NCI-H510A treated with DMSO at 0.1 percent for 48 hours (cell line): ENCODE data around the gene KLF16.
A peak's percentile ranks its signal among the peaks of the same experiment; 100 is the strongest.

Source experiments
- DNase-seq: peaks from one replicate; lab custom pipeline; 2025; lab: John Stamatoyannopoulos, UW

KLF16 gene

DNA sequence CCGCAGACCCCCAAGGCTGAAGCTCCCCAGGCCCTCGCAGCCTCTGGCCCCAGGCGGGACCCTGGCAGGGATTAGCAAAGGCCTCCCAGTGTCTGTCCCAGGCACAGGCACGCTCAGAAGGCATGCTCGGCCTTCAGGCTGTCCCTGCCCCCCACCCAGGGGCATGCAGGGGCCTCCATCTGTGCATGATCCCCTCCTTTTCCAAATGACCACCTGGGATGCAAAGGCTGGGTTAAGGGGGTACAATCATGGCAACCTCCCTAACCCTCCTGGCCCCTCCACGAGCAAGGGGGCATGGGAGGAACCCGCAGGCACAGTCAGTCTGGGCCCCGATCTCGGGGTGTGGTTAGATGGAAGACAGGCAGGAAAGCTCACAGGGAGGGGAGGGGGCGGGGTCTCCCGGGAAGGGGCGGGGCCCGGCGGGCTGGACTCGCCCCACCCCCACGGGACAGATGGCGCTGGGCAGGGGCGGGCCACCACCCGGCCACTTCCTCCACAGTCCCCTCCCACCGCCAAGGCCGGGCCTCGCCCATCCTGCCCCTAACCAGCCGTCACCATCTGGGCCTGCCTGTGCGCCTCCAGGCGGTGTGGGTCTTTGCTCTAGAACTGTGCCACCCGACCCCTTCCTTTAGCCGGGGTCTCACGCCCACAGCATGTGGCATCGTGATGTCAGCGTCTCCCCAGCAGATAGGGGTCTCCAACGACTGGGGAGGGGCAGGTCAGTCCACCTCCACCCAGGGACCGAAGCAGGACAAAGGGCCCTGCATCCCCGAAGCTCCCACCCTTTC lies 8.1 kb downstream of the KLF16 start:
- DNase-seq, result no peak

DNA sequence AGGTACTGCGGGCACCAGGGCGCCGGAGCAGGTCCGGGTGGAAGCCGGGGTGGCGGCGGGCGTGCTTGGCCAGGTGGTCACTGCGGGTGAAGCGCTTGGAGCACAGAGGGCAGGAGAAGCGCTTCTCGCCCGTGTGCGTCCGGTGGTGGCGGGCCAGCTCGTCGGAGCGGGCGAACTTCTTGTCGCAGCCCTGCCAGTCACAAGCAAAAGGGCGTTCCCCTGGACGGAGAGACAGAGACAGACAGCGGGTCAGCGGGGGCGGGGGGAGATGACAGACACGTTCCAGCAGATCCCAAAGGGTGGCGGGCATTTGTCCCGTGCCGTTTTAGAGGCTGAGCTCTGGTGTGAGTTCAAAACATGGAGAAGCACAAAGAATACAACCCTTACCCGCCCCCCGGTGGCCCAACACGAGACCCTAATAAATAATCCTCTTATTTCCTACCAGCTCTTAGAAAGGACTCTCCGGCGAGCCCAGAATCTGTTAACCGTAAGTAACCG lies 8.8 kb downstream of the KLF16 start:
- DNase-seq, result no peak

DNA sequence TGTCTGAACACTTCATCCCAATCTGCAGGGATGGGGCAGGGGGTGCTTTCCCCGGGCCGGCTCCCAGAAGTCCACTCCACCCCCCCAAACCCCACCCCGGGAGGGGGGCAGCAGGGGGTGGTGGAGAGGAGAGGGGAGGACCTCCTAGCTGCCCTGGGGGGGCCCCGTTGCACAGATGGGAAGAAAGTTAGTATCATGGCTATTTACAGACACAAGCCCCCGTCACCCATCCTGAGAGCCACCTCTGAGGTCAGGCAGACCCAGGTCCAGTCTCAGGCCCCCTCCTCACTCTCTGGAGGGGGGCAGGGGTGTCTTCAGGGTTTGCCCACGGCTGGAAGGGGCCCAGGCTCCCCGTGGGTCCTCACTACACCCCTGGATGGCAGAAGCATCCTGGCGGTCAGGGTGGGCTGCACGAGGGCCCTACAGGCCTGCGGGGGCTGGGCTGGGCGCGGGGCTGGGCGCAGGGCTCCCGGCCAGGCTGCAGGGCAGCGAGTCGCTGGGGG lies 9.3 kb downstream of the KLF16 start:
- DNase-seq, result no peak

DNA sequence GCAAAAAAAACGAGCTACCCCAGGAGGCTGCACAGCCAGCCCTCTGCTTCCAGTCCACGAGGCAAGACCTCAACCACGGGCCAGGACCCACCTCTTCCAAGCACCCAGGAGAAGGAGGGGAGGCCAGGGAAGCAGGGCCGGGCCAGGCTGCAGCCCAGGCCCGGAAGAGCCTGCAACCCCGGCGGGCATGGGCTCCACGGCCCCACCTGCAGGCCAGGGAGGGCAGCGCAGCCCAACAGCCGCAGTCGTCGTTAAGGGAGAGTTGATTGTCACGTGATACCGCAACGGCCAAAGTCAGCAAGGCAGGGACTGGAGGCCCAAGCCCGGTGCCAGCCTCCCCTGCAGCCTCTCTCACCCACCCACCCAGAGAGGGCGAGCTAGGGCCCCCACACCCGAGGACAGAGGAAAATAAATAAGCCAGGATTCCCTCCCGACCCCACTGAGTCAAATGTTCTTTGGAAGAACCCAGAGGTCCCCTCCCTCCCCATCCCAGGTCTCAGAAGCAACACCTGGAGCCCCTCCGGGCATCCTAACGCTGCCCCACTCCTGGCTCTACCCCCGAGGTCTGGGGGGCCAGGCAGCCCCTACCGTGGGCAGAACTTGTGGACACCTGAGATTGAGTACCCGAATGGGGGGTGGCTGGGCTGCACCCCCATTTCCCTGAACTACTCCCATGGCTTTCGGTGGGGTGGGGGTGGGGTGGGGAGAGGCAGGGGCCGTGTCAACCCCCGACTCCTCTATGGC lies 9.9 kb downstream of the KLF16 start:
- peak; percentile 68 for DNase-seq

DNA sequence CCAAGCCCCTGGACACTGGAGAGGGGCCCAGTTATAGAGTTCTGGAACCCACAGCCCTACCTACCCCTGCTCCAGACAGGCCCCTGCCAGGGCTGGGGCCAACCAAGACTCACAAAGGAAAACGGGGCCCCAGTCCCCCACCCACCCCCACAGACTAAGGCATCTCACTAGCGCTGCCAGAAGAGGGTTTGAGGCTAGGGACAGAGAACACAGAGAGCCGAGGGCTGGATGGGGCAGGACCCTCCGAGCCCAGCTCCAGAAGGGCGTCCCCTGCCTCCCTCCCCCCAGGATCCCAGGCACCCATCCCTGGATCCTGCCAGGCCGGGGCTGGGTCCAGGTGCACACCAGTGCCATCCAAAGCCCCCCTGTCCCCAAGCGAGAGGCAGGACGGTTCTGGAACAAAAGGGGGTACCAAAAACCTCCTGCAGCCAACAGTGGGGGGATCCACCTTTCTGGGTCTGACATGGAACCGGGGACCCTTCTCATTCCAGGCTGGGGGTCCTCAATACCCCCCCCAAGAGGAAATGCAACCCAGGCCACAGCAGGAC lies 10.7 kb downstream of the KLF16 start:
- DNase-seq, result no peak

DNA sequence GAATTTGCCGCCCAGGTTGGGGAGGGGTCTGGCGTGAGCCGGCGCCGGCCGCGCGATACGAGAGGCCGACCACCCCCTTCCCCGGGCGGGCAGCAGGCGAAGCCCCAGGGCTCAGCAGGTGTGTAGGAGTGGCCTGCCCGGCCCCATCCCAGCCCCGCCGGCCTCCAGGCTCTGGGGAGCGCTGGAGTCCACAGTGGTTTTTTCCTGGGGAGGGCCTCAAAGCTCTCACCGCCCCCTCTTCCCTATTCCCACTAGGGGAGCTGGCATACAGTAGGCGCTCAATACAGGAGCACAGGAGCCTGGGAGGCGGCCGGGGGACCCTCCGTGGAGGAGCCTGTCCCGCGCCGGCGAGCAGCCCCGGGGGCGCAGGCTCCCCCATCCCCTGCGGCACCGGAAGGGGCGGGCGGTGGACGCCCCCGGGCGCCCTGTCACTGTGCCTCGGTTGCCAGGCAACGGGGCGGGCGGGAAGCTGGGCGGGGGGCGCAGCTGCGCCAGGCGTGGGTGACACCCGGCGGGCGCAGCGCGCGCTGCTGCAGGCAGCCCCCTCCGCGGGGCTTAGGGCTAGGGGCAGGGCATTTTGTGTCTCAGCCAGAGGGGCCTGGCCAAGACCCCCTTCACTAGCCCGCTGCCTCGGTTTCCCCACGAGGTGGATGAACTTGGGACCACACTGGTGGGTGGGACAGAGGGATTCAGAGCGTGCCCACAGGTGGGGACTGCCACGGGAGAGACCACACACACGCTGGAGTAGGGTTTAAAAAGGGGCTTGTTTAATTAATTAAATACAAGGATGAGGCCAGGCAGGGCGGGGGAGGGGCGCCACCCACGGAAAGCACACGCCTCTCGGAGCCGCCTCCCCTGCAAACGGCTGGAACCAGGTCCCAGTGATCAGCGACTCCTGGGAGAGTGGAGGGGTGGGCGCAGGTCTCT lies 11.5 kb downstream of the KLF16 start:
- DNase-seq, result no peak

DNA sequence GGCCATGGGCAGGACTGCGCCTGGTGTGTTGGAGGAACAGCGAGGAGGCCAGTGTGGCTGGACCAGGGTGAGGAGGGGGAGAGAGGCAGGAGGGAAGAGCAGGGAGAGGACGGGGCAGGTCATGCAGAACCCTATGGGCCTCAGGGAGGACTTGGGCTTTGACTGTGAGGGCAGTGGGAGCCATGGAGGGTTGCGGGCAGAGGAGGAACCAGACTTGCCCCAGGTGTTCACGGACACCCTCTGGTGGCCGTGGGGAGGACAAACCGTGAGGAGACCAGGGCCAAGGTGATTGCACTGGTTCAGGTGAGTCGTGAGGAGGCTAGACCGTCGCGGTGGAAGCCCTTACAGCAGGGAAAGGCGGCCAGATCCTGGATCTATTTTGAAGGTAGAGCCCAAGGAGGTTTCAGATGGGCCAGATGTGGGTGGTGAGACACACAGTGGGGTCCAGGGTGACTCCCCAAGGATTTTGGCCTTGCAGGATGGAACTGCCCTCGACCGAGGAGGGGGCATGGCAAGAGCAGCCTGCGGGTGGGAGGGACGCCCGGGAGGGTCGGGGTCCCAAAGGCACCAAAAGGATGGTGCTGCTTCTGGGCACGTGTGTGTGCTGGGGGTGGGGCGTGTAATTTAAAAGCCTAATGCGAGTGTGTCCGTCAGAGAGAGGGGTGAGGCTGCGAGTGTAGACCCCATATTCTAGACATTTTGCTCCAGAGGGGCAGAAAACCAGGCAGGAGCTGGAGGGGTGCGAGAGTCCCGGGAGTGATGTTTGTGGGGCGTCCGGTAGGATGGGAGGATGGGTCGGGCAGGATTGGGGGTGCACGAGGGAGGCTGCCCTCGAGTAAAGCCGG lies 12.3 kb downstream of the KLF16 start:
- no peak for DNase-seq

DNA sequence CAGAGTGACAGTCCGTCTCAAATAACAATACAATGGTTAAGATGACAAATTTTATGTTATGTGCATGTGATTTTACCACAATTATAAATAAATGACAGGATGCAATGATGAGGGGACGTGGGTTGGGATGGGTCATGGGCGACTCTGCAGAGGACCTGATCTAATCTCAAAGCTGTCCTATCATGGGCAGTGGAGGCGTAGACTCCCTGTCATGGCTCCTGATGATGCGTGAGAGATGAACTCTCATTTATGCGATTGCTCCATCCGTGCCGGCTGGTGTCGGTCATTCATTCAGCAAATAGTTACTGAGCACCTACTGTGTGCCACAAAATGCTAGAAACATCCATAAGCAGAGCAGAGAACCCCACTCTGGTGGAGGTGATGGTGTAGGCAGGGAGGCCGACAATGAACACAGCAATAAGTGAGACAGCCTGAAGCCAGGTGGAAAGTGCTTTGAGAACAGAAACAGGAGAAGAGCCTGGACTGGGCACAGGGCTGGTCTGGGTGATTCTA lies 13.4 kb downstream of the KLF16 start:
- no peak for DNase-seq

DNA sequence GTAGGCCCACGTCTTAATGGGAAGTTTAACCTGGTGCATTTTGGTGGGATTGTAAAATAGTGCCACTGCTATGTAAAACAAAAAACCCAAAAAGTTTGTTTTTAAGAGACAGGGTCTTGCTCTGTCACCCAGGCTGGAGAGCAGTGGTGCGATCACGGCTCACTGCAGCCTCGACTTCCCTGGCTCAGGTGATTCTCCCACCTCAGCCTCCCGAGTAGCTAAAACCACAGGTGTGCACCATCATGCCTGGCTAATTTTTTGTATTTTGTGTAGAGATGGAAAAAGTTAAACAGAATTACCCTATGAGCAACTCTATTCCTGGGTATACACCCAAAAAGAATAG lies 14.3 kb downstream of the KLF16 start:
- DNase-seq, result no peak

DNA sequence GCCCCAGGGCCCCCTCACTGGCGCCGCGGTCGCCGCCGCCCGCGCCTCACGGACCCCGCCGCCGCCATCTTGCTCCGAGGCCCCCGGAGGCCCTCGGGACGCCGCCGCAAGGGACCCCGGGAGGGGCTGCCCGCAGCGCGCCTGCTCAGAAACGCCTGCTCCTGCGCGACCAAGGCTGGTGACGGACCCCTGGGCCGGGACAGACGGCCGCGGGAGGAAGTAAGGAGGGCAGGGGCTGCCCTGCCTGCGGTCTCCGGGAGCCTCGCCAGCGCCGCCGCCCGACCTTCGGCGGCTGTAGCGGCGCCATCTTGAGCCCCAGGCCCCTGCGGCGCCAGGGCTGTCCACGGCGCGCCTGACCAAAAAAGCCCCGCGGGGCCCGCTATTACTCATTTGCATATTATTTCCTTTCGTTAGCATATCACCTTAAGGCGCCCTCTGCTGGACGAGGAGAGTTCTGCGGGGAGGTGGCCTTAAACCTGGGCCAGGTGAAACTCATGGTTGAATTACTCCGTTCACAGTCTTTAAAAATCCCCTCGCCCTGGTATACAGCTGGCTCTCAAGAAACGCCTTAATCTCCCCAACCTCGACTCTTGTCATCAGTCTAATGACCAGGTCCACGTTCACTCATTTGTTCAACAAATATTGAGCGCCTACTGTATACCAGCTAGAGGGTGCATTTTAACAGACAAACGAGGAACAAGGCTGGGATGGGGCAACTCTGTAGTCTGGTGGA lies 14.8 kb downstream of the KLF16 start, which contains the start of gene REXO1:
Gene REXO1 (minus strand): TSS at position 85 of the 733 bp plus-strand sequence. CDS start 125 bp downstream, outside the sequence.
- DNase-seq, result peak; percentile 79

DNA sequence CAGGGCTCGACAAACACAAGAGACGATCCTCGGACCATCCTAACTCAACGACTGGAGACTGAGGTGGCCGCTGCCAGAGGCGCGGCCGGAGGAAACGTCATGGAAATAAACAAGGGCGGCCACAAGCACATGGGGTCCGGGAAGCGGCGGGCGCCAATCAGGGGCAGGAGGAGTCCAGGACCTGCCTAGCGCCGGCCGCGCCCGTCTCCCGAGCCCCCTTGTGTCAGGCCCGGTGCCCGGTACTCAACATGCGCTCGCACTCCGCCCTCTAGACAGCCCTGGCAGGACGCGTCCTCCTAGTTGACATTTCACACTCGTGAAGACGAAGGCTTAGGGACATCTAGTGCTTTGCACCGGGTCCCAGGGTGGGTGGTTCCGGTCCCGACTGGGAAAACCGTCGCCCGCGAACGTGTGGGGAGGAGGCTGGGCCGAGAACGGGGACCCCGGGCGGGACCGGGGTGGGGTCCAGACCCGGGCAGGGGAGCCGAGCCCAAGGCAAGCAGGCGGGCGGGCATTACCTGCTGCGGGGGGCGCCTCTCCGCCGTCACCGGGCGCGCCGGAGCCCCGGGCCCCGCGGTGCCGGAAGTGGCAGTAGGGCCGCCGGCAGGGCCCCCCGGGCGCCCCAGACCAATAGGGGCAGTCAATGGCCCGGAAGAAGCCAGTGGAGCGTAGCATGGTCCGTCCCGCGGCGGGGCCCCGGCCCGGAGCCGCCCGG lies 15.5 kb downstream of the KLF16 start:
- DNase-seq, result no peak

DNA sequence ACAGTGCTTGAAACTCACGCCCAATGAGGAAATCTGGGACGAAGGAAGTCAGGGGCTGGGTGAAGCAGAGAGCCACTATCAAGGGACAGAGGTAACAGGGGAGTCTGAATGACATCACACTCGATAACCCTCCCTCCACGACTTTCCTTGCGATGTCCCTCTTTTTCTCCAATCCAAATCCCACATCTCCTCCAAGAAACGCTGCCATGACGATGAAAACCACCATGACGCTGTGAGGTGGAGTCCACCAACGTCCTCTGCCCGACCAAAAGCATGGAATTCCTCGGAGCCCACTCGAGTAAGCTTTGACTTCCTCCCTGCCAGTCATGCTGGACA lies 16.1 kb downstream of the KLF16 start:
- no peak for DNase-seq

DNA sequence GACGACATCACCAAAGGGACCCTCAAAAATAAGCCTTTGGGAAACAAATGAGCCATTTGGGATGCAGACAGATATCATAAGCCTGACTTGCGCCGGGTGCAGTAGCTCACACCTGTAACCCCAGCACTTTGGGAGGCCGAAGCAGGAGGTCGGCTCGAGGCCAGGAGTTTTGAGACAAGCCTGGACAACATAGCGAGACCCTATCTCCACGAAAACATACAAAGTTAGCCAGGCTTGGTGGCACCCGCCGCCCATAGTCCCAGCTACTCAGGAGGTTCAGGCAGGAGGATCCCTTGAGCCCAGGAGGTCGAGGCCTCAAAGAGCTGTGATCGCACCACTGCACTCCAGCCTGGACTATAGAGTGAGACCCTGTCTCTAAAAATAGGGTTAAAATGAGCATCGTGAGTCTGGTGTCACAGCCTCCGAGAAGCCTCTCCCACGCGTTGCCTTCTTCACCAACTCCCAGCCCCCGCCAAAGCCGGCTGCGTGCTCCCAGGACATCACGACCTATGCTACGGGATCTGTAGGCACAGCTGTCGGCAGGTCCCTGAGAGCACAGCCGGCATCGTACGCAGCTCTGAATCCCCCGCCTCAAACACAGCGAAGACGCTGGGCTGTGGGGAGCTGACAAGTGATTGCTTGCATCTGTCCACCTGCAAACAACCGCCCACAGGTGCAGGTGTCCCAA lies 16.7 kb downstream of the KLF16 start:
- no peak for DNase-seq

DNA sequence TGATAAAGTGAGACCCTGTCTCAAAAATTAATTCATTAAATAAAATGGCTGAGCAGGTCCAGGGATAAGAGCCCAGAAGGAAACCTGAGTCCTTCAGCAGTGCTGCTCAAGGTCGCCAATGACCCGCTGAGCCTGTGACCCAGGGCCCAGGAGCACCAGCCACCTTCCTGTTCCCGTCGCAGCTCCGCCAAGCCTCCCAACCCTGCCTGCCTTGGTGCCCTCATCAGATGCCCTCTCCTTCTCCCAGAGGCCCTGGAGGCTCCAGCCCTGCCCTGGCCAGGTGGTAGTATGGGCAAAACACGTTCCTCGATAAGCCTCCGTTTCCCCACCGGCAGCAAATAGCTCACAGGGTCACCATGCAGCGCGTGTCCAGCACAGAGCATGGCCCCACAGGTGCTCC lies 17.7 kb downstream of the KLF16 start:
- DNase-seq, result no peak

DNA sequence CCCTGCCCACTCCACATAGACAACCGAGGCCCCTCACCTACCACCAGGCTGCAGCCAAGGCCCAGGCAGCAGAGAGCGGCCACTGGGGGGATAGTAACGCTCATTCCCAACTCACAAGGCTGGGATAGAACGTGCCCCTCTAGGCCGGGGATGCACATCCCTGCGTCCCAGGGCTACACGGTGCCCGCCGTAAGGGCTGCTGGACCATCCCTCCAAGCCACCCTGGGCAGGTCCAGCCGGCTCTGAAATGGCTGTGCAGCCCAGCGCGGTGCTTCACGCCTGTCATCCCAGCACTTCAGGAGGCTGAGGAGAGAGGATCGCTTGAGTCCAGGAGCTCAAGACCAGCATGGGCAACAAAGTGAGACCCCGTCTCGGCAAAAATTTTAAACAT lies 18.3 kb downstream of the KLF16 start:
- DNase-seq, result no peak

DNA sequence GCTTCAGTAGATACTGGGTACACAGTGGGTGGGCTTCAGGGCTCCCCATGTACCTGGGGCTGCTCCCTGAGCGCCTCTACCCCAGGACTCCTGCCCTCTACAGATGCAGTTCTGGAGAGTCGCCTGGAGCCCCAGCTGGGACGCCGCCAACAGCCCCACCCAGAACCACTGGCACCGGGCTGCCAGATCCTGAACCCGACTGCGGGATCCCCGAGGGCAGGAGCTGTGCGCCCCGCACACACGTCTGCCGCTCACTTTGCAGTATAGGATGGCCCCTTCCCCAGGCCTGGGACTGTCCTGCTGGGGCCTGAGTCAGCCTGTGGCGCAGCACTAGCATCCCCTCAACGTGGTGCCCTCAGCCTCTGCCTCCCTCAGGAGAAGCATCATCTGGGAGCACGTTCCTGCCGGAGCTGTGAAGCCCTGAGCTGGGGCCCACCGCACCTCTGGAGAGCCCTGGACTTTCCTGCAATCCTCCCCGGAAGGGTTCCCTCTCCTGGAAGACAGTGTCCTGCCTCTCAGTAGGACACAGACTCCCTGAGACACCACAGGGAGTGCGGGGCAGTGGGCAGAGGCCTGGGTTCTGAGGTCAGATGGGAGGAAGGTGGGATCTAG lies 18.8 kb downstream of the KLF16 start:
- no peak for DNase-seq

DNA sequence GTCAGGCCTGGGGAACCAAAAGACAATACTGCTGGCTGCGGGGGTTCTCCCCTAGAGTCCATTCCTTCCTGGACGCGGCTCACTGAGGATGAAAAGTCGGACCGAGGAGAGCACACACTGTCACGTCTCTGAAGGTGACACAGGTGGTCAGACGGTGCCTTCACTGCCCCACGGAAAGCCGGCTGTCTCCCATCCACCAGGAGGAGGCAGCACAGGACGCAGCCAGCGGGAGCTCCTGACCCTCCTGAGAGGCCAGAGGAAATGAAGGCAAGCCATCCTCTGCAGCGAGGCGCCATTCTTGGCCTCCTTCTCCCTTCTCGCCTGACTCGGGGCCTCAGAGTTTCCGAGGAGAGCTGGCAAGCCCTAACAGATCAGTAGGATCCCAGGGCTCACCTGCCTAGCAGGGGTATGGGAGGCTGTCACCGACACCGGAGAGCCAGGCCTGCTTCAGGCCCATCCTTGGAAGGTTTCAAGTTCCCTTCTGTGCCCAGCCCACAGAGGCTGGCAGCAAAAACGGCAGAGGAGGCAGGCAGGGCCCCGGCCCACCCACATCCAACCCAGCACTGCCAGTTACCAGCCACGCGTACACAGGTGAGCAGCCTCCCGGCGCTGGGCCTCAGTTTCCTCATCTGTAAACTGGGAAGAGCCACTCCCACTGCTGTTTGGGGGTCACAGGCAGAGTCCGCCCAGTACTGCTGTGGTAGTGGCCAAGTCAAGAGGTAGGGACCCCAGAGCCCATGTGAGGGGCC lies 19.6 kb downstream of the KLF16 start:
- no peak for DNase-seq

DNA sequence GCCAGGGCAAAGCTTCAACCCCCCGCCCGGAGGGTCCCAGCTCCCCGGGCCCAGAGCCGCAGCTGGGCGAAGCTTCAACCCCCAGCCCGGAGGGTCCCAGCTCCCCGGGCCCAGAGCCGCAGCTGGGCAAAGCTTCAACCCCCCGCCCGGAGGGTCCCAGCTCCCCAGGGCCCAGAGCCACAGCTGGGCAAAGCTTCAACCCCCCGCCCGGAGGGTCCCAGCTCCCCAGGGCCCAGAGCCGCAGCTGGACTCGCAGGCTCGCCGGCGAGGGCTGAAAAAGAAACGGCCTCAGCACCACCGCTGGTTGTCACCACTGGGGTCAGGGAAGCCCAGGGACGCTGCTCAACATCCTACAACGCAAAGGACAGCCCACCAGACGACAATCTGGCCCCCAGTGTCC lies 20.3 kb downstream of the KLF16 start:
- DNase-seq, result no peak
